ENCODE measurements around the gene AUP1.

Gene AUP1

GRCh38 chr2:74552914-74553811 is 23.7 kb upstream of the AUP1 start:
- Histone ChIP-seq H3K27ac (ENCODE audit: low read depth, low read length) (no peak overlapping the region), H3K4me2 (ENCODE audit: low read length) (peak overlapping the region; percentile 82), H2AFZ (ENCODE audit: insufficient read depth, low read length, poor library complexity) (peak overlapping the region; percentile 17), H3K79me2 (ENCODE audit: control insufficient read depth, insufficient read depth, low read length, poor library complexity) (no peaks in the 10 kb centered on the region), H3K14ac (ENCODE audit: low read length) (no peak overlapping the region), H2BK5ac (ENCODE audit: low read depth, low read length, poor library complexity) (no peak overlapping the region), H3K4ac (ENCODE audit: low read depth, low read length) (no peak overlapping the region), H3K9ac (ENCODE audit: low read length) (peak overlapping the region; percentile 29), H3K79me1 (ENCODE audit: low read length) (peaks cover 7% of the 10 kb centered on the region), H3K4me1 (ENCODE audit: control insufficient read depth in 1 of 2, insufficient read depth in 2 of 2, low read length in 2 of 2) (peaks cover 13 to 24% of the 10 kb centered on the region in 2 experiments), H2BK12ac (ENCODE audit: low read length) (peak overlapping the region; percentile 13), H3K36me3 (ENCODE audit: control insufficient read depth in 1 of 2, insufficient read depth in 2 of 2, low read length in 2 of 2) (no peaks in the 10 kb centered on the region), H3K9me3 (ENCODE audit: insufficient read depth, low read depth, low read length) (peaks cover 12% of the 10 kb centered on the region), H4K91ac (ENCODE audit: low read depth, low read length) (no peak overlapping the region), H2AK5ac (ENCODE audit: low read length) (no peak overlapping the region), H3K23ac (ENCODE audit: low read length) (no peak overlapping the region), H2BK120ac (ENCODE audit: insufficient read depth, low read length, poor library complexity) (no peak overlapping the region), H3K18ac (ENCODE audit: low read length) (no peak overlapping the region), H3K27me3 (ENCODE audit: insufficient read depth, low read length) (peaks cover 40% of the 10 kb centered on the region), H4K8ac (ENCODE audit: low read depth, low read length) (peak overlapping the region; percentile 18), H3K4me3 (ENCODE audit: low read depth, low read length) (no peak overlapping the region), H4K12ac (ENCODE audit: low read depth, low read length) (no peak overlapping the region)
- no CpG with 5 or more reads among the region's 27 CpGs for WGBS (ENCODE audit: extremely low coverage, insufficient coverage, insufficient read length)
- no peak for DNase-seq

GRCh38 chr2:74551942-74552913 is 22.7 kb upstream of the AUP1 start:
- H2AK5ac ChIP-seq (ENCODE audit: low read length) = no peak overlapping the region
- whole genome bisulfite sequencing (ENCODE audit: extremely low coverage, insufficient coverage, insufficient read length) = no CpG with 5 or more reads among the region's 21 CpGs
- peaks cover 13 to 24% of the 10 kb centered on the region in 2 experiments for H3K4me1 ChIP-seq (ENCODE audit: control insufficient read depth in 1 of 2, insufficient read depth in 2 of 2, low read length in 2 of 2)
- no peak overlapping the region for H3K4ac ChIP-seq (ENCODE audit: low read depth, low read length)
- no peaks in the 10 kb centered on the region for H3K79me2 ChIP-seq (ENCODE audit: control insufficient read depth, insufficient read depth, low read length, poor library complexity)
- peaks cover 43% of the 10 kb centered on the region for H3K27me3 ChIP-seq (ENCODE audit: insufficient read depth, low read length)
- no peak overlapping the region for H2BK120ac ChIP-seq (ENCODE audit: insufficient read depth, low read length, poor library complexity)
- H3K27ac ChIP-seq (ENCODE audit: low read depth, low read length) = no peak overlapping the region
- H3K23ac ChIP-seq (ENCODE audit: low read length) = no peak overlapping the region
- no peak overlapping the region for H2BK12ac ChIP-seq (ENCODE audit: low read length)
- H3K18ac ChIP-seq (ENCODE audit: low read length) = no peak overlapping the region
- H4K91ac ChIP-seq (ENCODE audit: low read depth, low read length) = no peak overlapping the region
- DNase-seq = no peak
- H2AFZ ChIP-seq (ENCODE audit: insufficient read depth, low read length, poor library complexity) = no peak overlapping the region
- no peak overlapping the region for H3K4me3 ChIP-seq (ENCODE audit: low read depth, low read length)
- no peak overlapping the region for H2BK5ac ChIP-seq (ENCODE audit: low read depth, low read length, poor library complexity)
- H4K8ac ChIP-seq (ENCODE audit: low read depth, low read length) = no peak overlapping the region
- H3K36me3 ChIP-seq (ENCODE audit: control insufficient read depth in 1 of 2, insufficient read depth in 2 of 2, low read length in 2 of 2) = no peaks in the 10 kb centered on the region
- peaks cover 12% of the 10 kb centered on the region for H3K9me3 ChIP-seq (ENCODE audit: insufficient read depth, low read depth, low read length)
- H4K12ac ChIP-seq (ENCODE audit: low read depth, low read length) = no peak overlapping the region
- H3K9ac ChIP-seq (ENCODE audit: low read length) = no peak overlapping the region
- H3K4me2 ChIP-seq (ENCODE audit: low read length) = no peak overlapping the region
- H3K14ac ChIP-seq (ENCODE audit: low read length) = no peak overlapping the region
- H3K79me1 ChIP-seq (ENCODE audit: low read length) = peaks cover 7% of the 10 kb centered on the region

GRCh38 chr2:74551530-74551929 is 22.0 kb upstream of the AUP1 start:
- peaks cover 9% of the 10 kb centered on the region for H3K9me3 ChIP-seq (ENCODE audit: insufficient read depth, low read depth, low read length)
- DNase-seq = no peak
- H3K18ac ChIP-seq (ENCODE audit: low read length) = no peak overlapping the region
- H3K79me2 ChIP-seq (ENCODE audit: control insufficient read depth, insufficient read depth, low read length, poor library complexity) = no peaks in the 10 kb centered on the region
- no peak overlapping the region for H4K12ac ChIP-seq (ENCODE audit: low read depth, low read length)
- H3K14ac ChIP-seq (ENCODE audit: low read length) = no peak overlapping the region
- H4K91ac ChIP-seq (ENCODE audit: low read depth, low read length) = no peak overlapping the region
- no peak overlapping the region for H4K8ac ChIP-seq (ENCODE audit: low read depth, low read length)
- H3K27ac ChIP-seq (ENCODE audit: low read depth, low read length) = no peak overlapping the region
- peaks cover 43% of the 10 kb centered on the region for H3K27me3 ChIP-seq (ENCODE audit: insufficient read depth, low read length)
- H3K36me3 ChIP-seq (ENCODE audit: control insufficient read depth in 1 of 2, insufficient read depth in 2 of 2, low read length in 2 of 2) = no peaks in the 10 kb centered on the region
- H3K23ac ChIP-seq (ENCODE audit: low read length) = no peak overlapping the region
- H2AFZ ChIP-seq (ENCODE audit: insufficient read depth, low read length, poor library complexity) = no peak overlapping the region
- peaks cover 13 to 24% of the 10 kb centered on the region in 2 experiments for H3K4me1 ChIP-seq (ENCODE audit: control insufficient read depth in 1 of 2, insufficient read depth in 2 of 2, low read length in 2 of 2)
- no peak overlapping the region for H2BK120ac ChIP-seq (ENCODE audit: insufficient read depth, low read length, poor library complexity)
- H2AK5ac ChIP-seq (ENCODE audit: low read length) = no peak overlapping the region
- H3K79me1 ChIP-seq (ENCODE audit: low read length) = peaks cover 7% of the 10 kb centered on the region
- no peak overlapping the region for H2BK12ac ChIP-seq (ENCODE audit: low read length)
- H3K4me3 ChIP-seq (ENCODE audit: low read depth, low read length) = no peak overlapping the region
- no peak overlapping the region for H3K4ac ChIP-seq (ENCODE audit: low read depth, low read length)
- H2BK5ac ChIP-seq (ENCODE audit: low read depth, low read length, poor library complexity) = no peak overlapping the region
- H3K4me2 ChIP-seq (ENCODE audit: low read length) = no peak overlapping the region
- no peak overlapping the region for H3K9ac ChIP-seq (ENCODE audit: low read length)

- Histone ChIP-seq H3K36me3 (ENCODE audit: control insufficient read depth in 1 of 2, insufficient read depth in 2 of 2, low read length in 2 of 2) (no peaks in the 10 kb centered on the region), H3K4me3 (ENCODE audit: low read depth, low read length) (no peak overlapping the region), H3K9me3 (ENCODE audit: insufficient read depth, low read depth, low read length) (peaks cover 8% of the 10 kb centered on the region), H4K12ac (ENCODE audit: low read depth, low read length) (no peak overlapping the region), H3K9ac (ENCODE audit: low read length) (no peak overlapping the region), H2BK12ac (ENCODE audit: low read length) (no peak overlapping the region), H3K18ac (ENCODE audit: low read length) (no peak overlapping the region), H4K8ac (ENCODE audit: low read depth, low read length) (no peak overlapping the region), H3K4ac (ENCODE audit: low read depth, low read length) (no peak overlapping the region), H2BK120ac (ENCODE audit: insufficient read depth, low read length, poor library complexity) (no peak overlapping the region), H3K14ac (ENCODE audit: low read length) (no peak overlapping the region), H2BK5ac (ENCODE audit: low read depth, low read length, poor library complexity) (no peak overlapping the region), H2AFZ (ENCODE audit: insufficient read depth, low read length, poor library complexity) (no peak overlapping the region), H3K79me2 (ENCODE audit: control insufficient read depth, insufficient read depth, low read length, poor library complexity) (no peaks in the 10 kb centered on the region), H3K79me1 (ENCODE audit: low read length) (peaks cover 7% of the 10 kb centered on the region), H3K27ac (ENCODE audit: low read depth, low read length) (no peak overlapping the region), H3K23ac (ENCODE audit: low read length) (no peak overlapping the region), H3K4me1 (ENCODE audit: control insufficient read depth in 1 of 2, insufficient read depth in 2 of 2, low read length in 2 of 2) (peaks cover 12 to 21% of the 10 kb centered on the region in 2 experiments), H2AK5ac (ENCODE audit: low read length) (no peak overlapping the region), H3K27me3 (ENCODE audit: insufficient read depth, low read length) (peaks cover 37% of the 10 kb centered on the region), H4K91ac (ENCODE audit: low read depth, low read length) (no peak overlapping the region), H3K4me2 (ENCODE audit: low read length) (no peak overlapping the region)
- DNase-seq = no peak
- WGBS (ENCODE audit: extremely low coverage, insufficient coverage, insufficient read length) = no CpG with 5 or more reads among the region's 7 CpGs
These were observed 20.7 kb upstream of the AUP1 start for GRCh38 chr2:74550231-74550630.
